PFSK-1 (cell line): ENCODE results near the gene PPP1CC.

Experiments
- POLR2AphosphoS5 ChIP-seq: IDR thresholded peaks from 2 replicates; pipeline ENCODE4 v1.6.1; 2012; ENCODE audit warnings: low read depth, mild to moderate bottlenecking, control low read depth, low read length, moderate library complexity
- REST ChIP-seq, 2 experiments: IDR thresholded peaks; 2 replicates each; pipeline versions ENCODE4 v1.6.1 to v1.8.0; 2011 to 2012; ENCODE audit warnings: low read depth in 2 of 2, low read length in 2 of 2, control low read depth in 1 of 2, inconsistent platforms in 1 of 2, mild to moderate bottlenecking in 1 of 2, moderate library complexity in 1 of 2; ENCODE audit not compliant: insufficient read depth in 1 of 2
- TAF1 ChIP-seq: IDR thresholded peaks from 2 replicates; pipeline ENCODE4 v1.6.1; 2012; ENCODE audit warnings: low read length, control low read depth, borderline replicate concordance; ENCODE audit not compliant: insufficient read depth

GRCh38 chr12:110683888-110684287 lies 58.8 kb downstream of the PPP1CC start:
- TF ChIP-seq POLR2AphosphoS5 (no peak), REST (IDR thresholded peaks at IDR 0.05; ENCODE audit: insufficient read depth in 1 of 2, low read depth in 2 of 2, low read length in 2 of 2) (no peak), TAF1 (no peak)
